Measurements from ENCODE around the gene ODAD4.

GRCh38 chr17:41912925-41913324 lies 17.5 kb upstream of the ODAD4 start:
- TF ChIP-seq GATA3 (IDR thresholded peaks at IDR 0.05; ENCODE audit: low read depth, low read length) (no peak), GATA2 (IDR thresholded peaks at IDR 0.05; ENCODE audit: low read depth, low read length) (no peak)

Data from SH-SY5Y (cell line).